ENCODE measurements around the gene RPS8.
"Not testable (repeated sequence)": the region's sequence is repeated elsewhere in the genome, so short reads cannot be mapped to it uniquely, and the experiment has no call there.

The RPS8 gene

GRCh38 chr1:44803312-44804095 lies 28.2 kb downstream of the RPS8 start:
- DNase-seq, result no peak

- no peak for DNase-seq
Observed at GRCh38 chr1:44805311-44806024, 30.1 kb downstream of the RPS8 start.

GRCh38 chr1:44806025-44806703 lies 30.8 kb downstream of the RPS8 start:
- DNase-seq, result no peak

DNA sequence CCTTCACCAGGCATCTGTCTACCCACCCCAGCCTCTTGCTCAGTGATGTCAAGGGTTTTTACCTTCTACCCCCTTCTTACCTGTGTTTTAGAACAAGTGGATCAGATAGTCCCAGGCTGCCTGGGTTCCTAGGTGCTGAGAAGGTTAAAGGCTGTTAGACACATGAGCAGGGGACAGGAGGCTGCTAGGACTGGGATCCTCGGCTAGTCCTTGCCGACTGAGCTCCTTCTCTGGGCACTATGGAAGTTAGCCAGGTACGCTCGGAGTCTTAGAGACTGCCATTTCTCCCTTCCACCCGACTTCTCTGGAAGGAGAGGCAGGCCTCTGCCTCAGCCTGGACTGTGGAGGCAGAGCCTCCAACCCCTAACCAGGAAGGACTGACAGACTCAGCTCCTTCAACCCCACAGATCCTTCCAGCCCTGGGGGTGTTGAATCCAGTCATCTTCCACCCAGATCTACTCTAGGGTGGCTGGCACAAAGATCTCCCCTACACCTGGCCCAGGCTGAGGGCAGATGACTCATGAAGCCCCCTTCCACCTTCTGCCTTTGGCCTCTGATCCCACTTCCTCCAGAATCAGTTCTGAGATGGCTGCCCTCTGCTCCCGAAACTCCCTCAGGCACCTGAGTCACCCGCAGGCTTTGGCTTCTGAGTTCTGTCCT lies 31.5 kb downstream of the RPS8 start, which contains the start of gene DYNLT4:
Gene DYNLT4 (minus strand): TSS at position 648 of the 660 bp plus-strand sequence. CDS start 683 bp downstream, outside the sequence.
- no peak for DNase-seq

DNA sequence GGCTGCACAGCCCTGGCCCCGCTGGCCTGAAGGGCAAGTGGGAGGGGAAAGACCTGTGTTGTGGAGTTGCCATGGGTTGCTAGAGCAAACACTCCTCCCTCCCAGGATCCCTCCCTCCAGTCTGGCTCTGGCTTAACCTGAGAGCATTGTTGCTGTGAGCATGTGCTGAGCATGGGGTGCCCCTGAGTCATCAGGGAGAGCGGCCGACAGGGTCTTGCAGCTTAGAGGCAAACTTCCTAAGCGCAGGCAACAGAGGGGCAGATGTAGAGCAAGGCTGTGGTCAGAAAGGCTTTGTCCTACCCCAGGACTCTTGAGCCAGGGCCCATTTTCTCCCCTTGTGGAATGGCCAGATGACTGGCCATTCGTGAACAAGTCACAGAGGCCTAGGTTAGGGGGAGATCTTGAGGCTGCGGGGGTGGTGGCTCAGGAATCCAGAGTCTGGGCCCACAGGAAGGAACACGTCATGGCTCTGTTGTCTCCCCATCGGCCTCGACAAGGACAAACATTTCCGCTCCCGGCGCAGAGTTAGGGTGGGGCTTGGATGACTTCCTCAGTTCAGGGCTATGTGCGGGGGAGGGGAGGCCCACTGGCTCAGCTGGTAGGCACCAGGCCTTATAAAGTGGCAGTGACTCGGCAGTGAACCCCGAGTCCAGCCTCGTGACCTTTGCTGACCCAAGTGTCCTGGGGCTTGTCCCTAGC lies 32.2 kb downstream of the RPS8 start:
- DNase-seq, result no peak

- no peak for DNase-seq
Observed at GRCh38 chr1:44808063-44808937, 33.0 kb downstream of the RPS8 start, which contains the start of gene BTBD19. Gene BTBD19, plus strand, starts transcription at chr1:44808523. Its CDS starts 298 bp downstream, at chr1:44808821.

GRCh38 chr1:44808938-44809917 lies 33.9 kb downstream of the RPS8 start:
- no peak for DNase-seq

DNA sequence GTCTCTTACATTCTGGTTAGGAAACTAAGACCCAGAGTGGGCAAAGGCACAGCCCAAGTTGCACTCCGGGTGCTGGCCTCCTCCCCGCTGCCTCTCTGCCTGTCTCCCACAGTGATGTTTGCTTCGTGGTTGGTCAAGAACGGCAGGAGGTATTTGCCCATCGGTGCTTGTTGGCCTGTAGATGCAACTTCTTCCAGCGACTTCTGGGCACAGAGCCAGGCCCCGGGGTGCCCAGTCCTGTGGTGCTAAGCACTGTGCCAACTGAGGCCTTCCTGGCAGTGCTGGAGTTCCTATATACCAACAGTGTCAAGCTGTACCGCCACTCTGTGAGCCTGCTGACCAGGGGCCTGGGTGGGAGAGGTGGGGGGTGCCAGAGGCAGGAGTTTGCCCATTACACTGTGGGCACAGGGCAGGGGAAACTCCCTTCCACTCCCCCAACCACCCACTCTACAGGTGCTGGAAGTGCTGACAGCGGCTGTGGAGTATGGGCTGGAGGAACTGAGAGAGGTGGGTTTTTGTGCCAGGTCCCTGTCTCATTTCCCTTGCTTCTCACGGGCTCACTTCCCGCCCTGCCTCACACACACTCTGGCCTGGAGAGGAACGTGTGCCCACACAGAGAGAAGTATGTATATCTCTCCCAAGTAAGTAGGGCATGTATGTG lies 34.9 kb downstream of the RPS8 start:
- no peak for DNase-seq

DNA sequence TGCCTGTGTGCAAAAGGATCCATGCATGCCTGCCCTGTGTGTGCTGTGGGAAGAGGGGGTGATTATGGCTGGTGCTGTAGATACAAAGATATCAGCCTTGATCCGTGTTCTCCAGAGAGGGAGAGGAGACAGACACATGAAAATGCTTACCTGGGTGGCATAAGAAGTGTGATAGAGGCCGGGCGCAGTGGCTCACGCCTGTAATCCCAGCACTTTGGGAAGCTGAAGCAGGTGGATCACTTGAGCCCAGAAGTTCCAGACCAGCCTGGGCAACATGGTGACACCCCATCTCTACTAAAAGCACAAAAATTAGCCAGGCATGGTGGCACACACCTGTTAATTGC lies 35.4 kb downstream of the RPS8 start:
- DNase-seq, result not testable (repeated sequence)

- no peak for DNase-seq
Observed at GRCh38 chr1:44811234-44811633, 35.9 kb downstream of the RPS8 start.

GRCh38 chr1:44812822-44813543 lies 37.6 kb downstream of the RPS8 start:
- no peak for DNase-seq

DNA sequence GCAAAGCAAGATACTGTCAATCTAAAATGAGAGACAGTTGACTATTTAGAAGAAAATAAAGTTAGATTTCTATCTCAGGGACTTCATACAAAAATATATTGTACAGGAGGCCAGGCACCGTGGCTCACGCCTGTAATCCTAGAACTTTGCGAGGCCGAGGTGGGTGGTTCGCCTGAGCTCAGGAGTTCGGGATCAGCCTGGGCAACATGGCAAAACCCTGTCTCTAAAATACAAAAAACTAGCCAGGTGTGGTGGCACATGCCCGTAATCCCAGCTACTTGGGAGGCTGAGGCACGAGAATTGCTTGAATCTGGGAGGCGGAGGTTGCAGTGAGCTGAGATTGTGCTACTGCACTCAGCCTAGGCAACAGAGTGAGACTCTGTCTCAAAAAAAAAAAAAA lies 40.6 kb downstream of the RPS8 start:
- DNase-seq, result not testable (repeated sequence)

DNA sequence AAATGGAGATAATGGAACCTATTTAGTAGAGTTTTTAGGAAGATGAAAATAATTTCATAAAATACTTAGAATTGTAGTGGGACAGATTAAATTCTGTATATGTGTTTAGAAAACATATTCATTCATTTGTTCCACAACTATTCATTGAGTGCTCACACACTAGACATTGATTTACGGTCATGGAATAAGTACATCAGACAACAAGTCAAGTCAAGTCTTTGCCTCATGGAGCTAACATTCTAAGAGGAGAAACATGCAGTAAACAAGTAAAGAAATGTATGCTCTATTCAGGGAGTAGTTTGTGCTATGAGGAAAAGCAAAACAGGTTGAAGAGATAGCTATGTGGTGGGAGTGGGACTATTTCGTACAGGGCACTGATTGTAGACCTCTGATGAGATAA lies 42.0 kb downstream of the RPS8 start:
- no peak for DNase-seq

GRCh38 chr1:44817771-44818495 lies 42.6 kb downstream of the RPS8 start:
- DNase-seq, result no peak

DNA sequence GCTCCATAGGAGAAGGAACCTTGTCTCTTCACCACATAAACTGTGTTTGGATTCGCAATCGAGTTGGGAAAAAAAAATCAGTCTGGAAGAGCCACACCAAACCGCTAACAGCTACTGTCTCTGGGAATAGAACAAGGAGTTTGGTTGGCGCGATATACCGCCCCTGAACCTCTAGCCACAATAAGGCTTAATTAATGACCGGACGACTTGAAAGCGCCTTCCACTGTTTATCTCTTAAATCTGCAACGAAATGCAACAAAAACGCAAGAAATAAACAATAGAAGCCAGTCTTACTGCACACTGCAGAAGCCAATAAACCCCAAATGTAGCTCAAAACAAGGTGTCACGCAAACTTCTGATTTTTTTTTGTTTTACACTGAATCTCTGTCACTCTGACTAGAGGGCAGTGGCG lies 43.9 kb downstream of the RPS8 start:
- no peak for DNase-seq

- no peak for DNase-seq
Observed at GRCh38 chr1:44819608-44820327, 44.4 kb downstream of the RPS8 start.
